SHP77 (cell line): Measurements from ENCODE around the gene AJUBA.
"Not testable (repeated sequence)": the region's sequence is repeated elsewhere in the genome, so short reads cannot be mapped to it uniquely, and the experiment has no call there.

Experiments used
- DNase-seq, 2 experiments: peaks; one replicate each; lab custom pipeline; 2025; lab: John Stamatoyannopoulos, UW

The AJUBA gene

DNA sequence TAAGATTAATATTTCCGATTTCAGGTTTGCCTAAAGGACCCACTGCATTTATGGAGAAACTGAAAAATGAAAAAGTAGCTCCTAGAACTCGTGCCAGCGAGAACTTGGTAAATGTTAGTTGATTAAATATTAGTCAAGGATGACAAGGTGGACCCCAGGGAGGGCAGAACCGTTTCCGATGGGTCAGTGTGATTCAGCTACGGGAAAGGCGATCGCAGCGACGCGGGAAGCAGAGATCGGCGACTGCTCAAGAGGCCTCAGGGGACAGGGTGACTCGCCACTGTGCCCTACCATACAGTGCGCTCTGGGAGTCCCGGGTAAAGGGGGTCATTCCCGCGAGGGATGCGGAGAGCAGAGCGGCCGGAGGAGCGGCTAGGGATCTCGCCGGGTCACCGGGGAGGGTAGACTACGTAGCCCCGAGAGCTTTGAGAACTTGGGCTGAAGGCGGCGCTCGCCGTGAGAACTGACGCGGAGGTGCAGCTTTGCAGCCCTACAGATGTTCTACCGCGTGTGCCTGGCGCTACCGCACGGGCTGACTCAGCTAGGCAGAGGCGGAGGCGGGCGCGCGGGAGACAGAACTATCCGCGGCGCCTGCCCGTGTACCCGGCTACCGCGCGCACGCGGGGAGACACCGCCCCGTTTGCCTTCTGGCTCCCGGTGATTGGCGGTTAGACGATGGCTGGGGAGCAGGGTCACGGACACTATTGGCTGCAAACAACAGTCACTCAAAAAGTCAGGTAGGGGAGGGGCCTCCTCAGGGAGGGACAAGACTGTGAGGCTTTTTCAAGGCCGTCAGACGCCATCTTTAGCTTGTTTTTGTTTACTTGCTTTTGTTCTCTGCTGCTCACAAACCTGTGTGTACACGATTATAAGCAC lies 24.4 kb upstream of the AJUBA start:
- peak; percentile 98 to 99 for DNase-seq

DNA sequence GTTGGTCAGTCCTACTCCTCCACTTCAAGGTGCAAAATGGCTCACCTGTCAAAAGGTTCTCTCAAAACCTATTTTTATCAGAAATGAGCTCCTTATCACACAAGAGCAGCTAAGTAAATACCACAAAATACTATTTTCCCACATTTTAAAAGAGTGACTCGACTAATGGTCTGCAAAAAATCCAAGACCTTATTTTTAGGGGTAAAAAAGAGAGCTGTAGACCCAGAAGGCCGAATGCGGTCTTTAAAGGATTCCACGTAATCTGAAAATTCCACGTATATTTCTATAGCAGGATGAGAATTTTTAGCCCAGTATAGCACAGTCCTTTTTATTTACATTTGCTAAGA lies 23.8 kb upstream of the AJUBA start:
- no peak for DNase-seq

DNA sequence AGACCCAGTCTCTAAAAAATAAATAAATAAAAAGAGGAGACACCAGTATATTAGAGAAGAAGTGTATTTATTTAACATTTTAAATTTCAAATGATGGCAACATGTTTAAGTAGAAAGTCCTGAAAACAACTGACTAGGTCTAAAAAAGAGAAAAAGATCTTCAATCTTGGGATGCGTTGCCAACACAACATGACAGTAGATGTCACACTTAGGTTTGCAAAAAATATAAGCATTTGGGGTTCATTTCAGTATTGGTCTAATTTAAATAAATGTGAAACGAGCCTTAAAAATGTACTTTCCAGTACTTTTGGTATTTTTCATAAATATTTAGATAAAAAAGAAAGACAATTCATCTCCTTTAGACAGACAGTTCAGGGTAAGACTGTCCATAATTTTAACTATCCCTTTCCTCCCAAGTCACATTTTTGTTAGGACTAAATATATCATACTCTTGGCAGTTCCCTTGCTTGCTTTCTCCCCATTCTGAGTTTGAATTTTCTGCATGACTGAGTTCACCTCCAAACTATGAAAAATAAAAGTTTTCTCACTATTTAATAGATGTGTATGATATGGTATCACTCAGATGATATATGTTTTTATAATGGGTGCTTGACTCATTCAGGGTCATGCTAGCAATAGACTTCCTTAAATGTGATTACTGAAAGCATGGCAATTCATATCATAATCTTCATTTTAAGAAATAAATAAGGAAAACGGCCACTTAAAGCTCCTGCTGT lies 23.3 kb upstream of the AJUBA start:
- no peak for DNase-seq

DNA sequence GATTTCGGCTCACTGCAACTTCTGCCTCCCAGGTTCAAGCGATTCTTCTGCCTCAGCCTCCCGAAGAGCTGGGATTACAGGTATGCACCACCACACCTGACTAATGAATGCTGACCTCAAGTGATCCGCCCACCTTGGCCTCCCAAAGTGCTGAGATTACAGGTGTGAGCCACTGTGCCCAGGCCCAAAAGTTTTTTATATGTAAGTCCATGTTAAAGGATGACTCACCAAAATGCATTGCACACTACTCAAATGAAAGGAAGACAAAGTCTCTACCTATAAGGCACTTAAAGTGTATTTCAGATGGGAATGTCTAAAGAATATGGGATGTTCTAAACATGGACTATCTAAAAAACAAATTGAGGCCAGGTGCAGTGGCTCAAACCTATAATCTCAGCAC lies 21.9 kb upstream of the AJUBA start:
- DNase-seq, result not testable (repeated sequence)

DNA sequence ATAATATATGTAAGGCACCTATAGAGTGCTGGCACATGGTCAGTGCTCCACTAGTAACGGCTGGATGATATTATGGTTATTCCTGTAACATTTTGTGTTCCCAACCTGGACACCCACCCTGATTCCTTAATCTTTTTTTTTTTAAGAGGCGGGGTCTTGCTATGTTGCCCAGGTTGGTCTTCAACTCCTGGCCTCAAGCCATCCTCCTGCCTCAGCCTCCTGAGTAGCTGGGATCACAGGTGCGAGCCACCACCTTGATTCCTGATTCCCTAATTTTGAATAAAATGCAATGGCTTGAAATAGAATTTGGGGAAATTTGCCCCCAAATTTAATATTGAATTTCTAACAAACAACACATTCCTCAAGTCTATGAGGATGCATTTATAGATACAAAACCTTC lies 20.2 kb upstream of the AJUBA start:
- DNase-seq, result no peak

DNA sequence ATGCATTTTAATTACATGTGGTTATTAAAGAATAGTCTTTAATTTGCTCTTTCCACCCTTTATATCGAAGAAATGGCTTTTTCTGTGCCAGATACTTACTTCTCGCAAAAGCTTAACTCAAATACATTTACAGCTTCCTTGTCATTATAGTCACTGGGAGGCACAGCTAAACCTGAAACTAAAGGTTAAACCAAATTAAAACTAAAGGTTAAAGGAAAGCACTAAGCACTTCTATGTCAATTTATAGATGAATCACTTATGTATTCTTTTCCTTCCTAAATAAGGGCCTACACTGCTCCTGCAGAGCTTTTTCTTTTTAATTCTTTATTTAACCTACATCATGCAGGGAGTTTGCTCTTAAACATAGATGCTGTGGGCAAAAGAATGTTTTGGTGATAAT lies 18.5 kb upstream of the AJUBA start:
- no peak for DNase-seq

DNA sequence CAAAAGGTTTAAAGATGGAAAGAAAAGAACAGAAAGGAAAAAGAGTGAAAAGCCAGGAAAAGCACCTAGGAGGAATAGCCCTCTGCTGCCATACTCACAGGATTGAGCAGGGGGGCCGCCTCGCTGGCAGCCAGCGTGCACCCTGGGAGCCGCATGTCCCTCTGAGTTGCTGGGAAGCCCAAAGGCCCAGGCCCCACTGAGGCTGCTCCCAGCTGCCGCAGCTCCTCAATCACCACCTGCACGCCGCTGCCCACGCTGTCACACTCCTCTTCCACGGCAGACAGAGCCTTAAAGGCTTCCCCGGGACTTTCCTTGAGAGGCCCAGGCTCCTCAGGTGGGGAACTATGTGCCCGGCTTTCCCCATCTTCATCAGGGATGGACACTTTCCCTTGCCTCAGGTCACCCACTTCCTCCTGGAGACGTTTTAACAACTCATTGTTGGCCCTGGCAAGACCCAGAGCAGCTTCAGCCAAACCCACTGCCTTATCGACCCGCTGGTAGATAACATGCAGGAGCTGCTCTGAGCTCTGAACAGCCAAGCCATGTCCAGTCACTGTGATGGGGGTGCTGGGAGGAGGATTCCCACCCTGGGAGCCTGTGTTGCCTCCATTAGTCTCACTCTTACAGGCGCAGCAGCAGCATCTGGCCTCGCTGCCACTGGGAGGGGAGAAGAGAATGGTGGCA lies 16.1 kb upstream of the AJUBA start:
- no peak for DNase-seq

DNA sequence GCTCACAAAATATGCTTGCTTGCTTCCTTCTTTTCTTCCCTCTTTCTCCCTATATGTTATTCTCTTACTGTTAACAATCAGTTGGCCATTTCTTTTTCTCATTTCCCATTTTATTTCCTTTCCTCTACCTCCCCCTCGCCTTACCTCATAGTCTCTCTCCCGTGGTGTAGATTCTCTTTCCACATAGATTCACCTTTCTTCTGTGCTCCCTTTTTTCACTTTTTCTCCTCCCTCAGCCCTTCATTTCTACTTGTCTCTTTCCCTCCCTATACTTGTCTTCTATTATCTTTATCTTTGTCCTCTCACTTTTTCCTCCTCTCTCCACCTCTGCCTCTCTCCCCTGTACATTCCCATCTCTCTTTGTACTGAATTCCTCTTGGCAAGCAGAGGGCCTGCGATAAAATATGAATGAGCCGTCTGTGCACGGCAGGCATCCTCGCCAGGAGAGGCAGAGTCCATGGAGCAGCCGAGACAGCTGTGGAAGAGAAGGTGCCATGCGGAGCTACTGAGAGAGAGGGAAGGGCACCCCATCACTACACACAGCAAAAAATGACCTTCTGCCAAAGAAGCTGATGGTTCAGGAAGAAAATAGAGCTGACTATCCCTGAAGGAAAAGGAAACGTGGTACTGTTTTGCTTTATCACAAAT lies 15.4 kb upstream of the AJUBA start:
- no peak for DNase-seq

DNA sequence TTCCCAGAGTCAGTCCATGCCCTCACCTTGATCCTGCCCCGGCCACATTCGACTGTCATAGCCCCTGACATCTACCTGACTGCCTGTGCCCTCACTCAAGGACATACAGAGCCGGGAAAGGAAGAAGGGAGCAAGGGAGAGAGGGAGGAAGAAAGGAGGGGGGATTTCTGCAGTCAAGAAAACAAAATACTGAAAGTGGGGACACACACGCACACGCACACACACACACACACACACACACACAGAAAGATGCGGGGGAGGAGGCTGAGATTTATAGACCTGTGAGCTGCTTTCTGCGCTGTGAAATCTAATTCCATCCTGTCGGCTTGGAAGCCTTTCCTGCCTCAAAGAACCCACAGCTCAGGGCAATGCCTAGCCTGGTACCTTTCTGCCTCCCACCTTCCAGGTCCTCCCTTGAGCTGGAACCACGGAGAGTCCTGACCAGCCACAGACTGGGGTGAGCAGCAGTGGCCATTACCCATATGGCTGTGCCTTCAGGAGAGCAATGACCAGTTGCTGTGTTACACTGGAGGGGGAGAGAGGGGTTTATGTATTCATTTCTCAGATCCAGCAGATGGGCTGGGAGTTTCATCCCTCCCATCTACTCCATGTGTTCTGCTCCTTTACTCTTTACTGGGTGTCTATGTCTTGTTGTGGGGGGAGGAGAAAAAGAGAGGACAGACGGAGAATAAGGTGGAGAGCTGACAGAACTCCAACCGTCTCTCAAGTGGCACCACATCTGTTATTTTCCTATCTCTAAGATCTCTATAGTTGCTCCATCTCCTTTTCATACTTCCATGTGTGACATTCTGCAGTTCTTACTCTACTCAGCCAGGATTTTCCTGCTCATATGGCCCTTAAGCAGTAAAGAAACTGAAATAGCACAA lies 14.7 kb upstream of the AJUBA start:
- DNase-seq, result no peak

DNA sequence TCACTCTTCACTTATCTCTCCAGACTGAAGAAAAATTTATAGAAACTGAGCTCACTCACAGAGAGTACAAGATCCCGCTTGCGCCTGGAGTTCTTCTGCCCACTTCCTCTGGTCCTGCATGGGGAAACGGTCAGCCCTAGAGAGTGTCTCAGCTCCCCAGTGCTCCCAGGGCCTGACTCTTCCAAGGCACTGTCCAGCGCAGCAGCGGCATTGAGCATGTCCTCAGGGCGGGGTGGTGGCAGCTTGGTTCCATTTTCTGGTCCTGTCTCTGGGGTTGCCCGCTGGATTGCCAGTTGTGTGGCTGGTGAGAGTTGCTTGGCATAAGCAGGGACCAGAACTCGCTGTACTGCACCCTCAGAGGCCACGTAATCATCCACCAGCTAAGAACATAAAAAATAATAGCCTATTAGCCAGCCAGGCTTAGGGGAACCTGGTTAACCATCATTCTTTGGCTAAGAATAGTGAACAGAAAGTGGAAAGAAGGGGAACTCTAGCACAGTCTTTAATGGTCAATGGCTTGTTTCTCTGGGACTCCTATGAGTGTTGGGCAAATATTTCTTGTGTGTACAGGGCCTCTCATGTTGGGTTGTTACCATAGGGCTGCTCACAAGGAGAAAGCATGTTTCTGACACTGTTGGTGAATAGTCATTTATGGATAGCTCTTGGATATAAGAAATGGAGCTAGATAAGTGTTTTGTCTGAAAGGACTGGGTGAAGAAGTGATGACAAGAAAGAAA lies 13.7 kb upstream of the AJUBA start:
- DNase-seq, result no peak

DNA sequence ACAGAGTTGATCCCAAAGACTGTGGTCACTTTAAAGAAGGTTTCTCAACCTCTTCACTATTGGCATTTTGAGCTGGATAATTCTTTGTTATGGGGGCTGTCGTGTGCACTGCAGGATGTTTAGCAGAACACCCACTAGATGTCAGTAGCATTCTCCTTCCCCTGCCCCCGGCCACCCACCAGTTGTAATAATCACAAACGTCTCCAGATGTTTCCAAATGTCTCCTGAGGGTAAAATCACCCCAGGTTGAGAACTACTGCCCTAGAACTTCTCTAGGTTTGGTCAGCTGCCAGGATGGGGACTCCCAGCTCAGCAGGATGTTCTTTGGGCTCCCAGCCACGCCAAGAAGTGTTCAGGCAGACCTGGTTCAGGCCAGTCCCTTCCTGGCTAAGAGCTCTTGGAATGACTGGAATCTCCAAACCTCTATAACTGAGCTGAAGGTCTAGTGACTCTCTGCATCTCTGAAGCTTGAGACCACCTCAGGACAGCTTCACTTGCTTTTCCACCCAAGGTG lies 12.5 kb upstream of the AJUBA start:
- DNase-seq, result peak in 1 of 2 experiments; percentile 6

DNA sequence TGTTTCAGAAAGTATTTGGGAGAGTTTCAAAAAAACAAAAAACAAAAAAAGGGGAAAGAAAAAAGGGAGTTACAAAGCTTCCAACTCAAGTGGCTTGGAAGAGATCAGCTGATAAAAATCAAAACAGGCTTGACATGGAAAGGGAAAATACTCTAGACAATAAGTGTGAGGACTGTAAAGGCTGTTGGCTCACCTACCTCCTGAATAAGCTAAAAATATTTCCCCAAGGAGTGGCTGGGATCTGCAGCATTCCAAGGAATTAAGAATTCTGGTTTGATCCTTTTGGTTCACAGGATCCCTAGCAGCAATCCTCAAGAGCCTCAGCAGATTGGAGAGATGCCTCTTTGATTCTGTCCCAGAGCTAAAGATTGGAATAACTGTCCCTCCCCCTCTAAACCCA lies 11.2 kb upstream of the AJUBA start:
- no peak for DNase-seq

DNA sequence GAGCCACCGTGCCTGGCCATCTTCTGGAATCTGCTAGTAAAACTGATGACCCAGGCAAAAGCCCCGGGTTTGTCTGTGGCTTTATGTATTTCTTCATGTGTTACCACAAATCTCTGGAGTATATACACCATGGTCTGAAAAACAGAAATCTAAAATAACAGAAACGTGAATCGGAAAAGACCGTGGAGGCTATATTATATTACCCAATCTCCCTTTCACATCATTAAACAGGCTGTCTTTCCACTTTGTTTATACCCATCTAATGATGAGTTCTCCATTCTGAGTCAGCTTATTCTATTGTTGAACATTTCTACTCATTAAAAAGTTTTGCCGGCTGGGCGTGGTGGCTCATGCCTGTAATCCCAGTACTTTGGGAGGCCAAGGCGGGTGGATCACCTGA lies 9.5 kb upstream of the AJUBA start:
- DNase-seq, result no peak

DNA sequence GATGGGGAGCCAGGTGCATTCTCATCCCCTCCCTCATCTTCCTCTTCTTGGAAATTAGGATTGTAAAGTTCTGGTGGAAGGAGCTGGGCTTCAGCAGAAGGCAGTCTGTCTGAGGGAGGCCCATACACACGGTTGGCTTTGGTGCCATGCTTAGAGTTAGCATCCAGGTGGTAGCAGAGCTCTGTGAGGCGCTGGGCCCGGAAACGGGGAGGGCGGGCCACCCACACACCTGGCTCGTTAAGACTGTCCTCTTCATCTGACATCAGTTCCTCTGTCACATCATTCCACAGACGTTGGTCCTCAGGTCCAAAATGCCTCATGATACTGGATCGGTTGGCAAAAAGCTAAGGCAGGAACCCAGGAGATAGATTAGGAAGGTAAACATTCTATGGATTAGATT lies 4.9 kb upstream of the AJUBA start:
- no peak for DNase-seq

DNA sequence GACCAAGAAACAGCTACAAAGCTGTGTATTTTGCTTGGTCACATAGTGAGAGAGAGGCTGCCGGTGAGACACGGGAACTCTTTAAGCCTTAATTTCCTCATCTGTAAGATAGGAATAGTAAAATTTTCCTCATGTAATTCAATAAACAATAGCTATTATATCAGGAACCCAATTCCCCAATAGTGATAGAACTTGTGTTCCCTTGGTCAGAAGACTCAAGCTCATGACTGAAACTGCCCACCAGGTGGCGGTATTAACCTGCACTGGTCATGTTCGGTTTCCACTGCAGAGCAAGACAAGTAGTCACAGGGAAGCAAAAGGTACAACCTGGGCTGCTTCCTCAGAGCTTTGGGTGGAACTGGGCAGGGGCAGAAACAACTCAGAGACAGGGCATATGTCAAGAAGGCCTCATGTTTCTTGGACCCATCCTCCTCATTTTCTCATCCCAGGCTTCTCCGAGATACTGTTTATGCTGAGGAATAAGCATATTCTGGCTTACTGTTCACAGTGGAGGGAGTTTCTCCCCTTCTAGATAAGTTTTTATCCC lies 4.2 kb upstream of the AJUBA start:
- peak; percentile 83 to 88 for DNase-seq

DNA sequence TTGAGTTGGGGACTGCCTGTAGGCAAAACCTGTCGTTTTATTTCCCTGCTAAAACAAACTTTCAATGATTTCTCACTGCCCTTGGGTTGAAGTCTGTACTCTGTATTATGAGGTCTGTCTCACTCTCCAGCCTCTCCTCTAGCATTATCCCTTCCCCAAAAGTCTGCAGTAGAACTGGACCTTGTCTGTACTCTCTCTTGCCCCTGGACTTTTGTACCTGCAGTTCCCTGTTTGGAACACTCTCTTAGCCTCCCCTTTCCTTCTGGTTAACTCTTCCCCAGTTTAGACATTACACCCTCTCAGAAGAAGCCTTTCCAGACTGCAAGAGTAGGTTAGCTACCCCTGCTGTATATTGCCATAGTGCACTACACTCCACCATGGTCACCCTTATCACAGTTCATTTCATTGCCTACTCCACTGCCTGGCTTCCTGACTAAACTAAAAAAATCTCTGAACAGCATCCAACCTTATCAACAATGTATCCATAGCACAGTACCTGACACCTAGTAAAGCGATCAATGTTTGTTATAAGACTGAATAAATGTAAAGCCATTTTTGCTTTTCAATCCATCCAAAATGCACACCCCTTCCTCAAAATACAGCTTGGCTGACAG lies 3.6 kb upstream of the AJUBA start:
- no peak for DNase-seq

DNA sequence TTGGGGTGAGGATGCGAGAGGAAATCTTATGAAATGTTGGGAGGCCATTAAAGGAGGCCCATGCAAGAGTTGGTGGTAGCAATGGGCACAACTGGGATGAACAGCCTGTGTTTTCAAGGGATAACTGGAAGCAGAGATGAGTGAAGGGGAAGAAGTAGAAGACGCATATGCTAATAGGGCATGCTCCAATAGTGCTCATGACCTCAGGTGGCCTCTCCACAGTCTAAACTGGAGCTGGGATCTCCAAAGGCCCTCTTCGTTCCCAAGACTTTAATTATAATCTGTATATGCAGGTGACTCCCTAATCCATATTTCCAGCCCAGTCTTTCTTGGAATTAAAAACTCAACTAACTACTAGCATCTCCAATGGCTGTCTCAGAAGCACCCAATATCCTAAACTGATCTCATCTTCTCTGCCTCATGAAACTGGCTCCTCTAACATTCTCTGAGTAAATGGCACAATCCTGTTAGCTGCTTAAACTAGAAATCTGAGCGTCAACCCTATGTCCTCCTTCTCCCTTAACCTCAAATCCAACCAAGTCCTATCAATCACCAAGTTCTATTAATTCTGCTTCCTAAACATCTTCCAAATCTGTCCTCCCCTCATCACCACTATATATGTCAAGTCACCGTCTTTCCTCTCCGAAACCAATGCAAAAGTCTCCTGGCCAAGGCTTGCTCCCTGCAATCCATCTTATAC lies 2.8 kb upstream of the AJUBA start:
- no peak for DNase-seq

DNA sequence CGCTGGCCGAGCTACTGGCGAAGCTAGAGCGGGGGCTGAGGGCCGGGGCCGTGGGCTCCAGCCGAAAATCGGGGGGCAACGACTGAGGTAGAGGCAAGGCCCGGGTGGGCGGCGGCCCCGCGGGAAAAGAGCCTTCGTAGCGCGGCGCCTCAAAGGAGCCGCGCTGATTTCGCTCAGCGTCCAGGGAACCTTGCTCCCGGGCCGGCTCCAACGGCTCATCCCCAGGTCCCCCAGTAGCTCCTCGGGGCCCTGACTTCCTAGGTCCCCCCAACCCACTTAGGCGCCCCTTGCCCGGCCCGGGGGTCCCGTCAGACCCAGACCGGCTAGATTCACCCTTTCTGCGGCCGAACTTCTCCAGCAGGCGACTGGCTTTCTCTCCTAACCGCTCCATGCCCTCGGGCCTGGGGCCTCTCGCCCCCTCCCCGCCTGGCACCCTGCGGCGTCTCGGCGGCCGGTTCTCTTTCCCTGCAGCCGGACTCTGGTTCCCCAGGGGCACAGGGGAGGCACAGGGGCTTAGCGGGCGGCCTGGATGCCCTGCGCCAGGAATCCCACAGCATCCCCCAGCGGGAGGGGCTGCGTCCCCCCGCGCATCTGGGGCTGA lies 375 bp downstream of the AJUBA start:
- DNase-seq, result no peak
